Right renal cortex interstitium (tissue), 3 donors: ENCODE measurements around the gene TXNRD2. TPM values are rescaled to one million over a fixed set of nuclear protein-coding genes. Genes with fewer than 3 reads are reported as not detected.

Experiments used
- DNase-seq, 3 donors: peaks; one replicate each; pipeline ENCODE4 v3.0.0-alpha.2; 2013; ENCODE audit warnings: low read depth in 3 of 3, low spot score in 2 of 3
- polyA plus RNA-seq, 3 donors: library from polyadenylated mRNA; unstranded; fragments of 120-200 nt; gene quantifications; one replicate each; pipeline ENCODE4 v1.2.1, GENCODE V29; 2013; ENCODE audit not compliant: insufficient read length in 3 of 3

The TXNRD2 gene
- polyA plus RNA-seq, result 10 to 100 TPM; 20.1 to 27.5 (median 20.5) TPM

DNA sequence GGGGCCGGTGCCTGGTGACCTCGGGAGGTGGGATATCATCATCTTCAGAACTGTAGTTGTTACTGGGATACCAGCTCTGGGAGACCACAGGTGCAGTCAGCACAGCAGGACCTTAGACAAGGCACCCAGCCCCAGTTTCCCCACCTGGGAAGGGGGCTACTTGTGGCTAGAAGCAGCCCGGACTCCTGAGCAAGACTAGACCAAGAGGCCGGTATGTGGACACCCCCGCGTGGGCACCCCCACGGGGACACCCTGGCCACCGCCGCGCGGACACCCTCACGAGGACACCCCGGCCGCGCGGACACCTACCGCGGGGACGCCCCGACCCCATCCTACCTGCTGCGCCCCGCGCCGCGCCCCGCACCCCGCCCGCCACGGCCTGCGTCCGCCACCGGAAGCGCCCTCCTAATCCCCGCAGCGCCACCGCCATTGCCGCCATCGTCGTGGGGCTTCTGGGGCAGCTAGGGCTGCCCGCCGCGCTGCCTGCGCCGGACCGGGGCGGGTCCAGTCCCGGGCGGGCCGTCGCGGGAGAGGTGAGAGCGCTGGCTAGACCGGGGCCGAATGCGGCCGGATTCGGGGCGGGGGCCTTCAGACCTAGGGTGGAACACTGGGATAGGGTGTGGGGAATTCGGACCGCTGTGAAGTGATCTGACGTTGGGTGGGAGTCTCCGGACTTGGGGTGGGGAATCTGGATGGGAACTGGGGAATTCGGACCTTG is at the start of gene TXNRD2, which contains the start of gene COMT:
TSS of gene TXNRD2 (minus strand) at position 454 of the 718 bp plus-strand sequence. CDS start at position 439, 15 bp downstream.
TSS of gene COMT (plus strand) at position 408 of the 718 bp plus-strand sequence. CDS start 20,755 bp downstream, outside the sequence.
- no peak for DNase-seq

DNA sequence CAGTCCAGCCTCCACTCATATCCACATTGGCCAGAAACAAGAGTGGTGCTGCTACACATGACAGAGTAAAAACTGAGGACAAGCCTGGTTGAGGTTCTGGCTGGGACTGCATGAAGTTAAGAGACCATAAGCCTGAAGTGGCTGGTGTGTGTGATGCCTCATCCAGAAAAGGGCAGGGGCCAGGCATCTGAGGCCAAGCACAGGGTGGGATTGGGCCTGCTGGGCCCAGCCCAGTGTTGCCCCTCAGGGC is 49.7 kb upstream of the TXNRD2 start:
- DNase-seq, result no peak

DNA sequence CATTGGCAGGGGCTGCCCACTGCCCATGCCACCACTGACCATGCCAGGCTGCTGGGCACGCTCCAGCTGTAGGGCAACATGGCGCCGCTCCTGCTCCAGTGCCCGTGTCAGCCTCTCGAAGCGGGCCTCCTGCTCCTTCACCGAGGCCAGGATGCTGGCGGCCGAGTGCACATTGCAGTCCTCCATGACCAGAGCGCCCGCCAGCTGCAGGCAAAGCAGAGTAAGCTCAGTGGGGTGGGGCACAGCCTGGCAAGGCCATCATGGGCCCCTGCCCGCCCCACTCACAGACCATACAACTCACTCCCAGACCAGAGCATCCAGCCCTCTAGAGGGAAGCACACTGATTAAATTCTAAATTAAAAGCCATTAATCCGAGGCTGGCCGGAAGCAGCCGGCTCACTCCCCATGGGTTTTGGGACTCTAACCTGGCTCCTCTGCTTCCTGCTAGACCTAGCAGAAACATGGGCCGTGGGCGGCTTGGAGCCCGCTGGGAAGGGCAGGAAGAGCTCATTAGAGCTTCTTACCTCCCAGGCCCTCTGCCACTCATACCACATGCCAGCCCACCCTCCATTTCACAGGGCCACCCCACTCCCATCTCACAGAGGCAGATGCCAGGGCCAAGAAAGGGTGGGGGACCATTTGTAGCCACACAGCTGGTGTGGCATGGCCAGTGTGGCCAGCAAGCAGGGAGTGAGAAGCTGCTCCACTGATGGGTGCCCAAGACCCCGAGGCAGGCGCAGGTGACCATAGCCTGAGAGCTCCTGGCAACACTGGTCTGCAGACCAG is 49.2 kb upstream of the TXNRD2 start:
- no peak for DNase-seq

DNA sequence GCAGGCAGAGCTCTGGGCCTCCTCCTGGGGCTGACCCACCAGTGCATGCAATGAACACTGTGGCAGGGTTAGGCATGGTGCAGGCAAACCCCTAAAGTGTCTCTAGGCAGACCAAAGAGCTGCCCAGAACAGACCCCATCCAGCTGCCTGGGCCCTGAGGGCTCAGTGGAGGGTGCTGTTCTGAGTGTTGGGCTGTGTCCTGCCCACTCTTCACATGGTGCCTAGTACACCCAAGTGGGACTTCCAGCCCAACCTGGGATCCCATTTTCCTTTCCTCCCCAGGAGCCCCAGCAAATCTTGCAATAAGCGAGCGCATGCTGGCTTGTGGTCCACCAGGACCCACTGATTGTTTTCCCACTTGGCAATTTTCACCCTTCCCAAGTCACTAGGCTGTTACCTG is 48.6 kb upstream of the TXNRD2 start:
- no peak for DNase-seq

DNA sequence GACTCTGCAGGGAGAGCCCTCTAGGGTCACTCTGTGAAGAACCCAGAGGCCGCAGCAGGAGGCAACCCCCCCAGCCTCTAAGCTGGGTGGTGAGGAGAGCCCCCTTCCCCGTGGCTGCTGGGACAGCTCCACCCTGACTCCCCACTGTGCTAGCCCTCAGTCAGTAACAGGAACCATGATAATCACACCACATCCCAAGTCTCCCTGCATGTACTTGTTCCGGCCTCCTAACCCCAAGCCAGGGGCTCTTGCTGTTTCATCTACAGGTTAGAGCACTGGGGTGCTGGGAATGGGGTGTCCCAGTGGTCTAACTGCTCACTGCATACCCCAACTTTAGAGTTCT is 48.1 kb upstream of the TXNRD2 start:
- DNase-seq, result no peak

DNA sequence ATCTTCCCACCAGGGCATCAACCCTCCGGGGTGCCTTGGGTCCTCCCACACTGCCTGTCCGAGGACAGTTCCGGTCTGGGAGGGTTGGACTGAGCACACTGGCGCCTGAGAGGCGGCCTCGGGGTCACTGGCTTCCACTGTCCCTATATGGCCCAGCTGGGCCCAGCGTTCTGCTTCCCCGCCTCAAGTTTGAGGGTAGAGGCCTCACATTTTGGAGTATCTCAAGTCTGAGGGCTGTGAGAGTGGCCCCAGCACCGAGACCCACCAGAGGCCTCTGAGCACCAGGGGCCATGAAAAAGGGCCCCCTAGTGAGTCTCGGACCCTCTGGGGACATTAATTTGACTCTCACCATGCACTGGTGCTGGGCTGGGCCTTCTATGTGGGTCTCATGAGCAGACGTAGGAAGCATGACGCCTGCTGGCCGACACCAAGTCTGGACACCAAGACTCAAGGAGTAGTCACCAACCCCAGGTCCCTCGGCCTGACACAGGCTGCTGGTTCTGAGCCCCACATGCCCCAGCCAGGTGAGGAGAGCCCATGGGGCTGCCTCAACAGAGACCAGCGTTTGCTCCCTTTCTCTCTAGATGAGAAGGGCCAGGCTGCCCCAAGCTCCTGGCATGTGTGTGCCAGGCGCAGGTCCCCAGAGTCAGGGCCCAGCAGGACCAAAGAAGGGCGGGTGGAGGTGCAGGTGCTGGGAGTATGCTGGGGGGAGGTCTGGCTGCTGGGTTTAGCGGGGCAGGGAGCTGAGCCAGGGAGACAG is 47.5 kb upstream of the TXNRD2 start:
- DNase-seq, result no peak

DNA sequence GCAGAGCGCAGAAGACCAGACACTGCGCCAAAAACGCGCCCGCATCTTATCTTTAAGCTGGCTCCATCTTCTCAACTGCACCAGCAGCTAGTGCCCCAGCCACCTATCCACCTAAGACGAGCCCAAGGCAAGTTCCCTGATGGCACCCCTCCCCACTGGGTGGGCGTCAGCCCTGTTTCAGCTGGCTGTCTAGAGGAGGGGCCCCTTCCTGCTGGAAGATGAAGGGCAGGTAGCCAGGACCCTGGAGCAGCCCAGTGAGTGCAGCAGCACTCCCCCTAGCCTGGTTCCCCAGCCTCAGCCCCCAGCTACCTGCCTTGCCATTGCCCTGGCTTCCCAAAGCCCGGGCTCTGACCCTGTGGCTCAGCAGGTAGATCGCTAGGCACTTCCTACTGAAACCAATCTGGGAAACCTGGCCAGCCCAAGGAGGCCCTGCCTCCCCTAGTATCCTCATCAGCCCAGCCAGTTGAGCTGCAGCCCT is 46.8 kb upstream of the TXNRD2 start:
- no peak for DNase-seq

DNA sequence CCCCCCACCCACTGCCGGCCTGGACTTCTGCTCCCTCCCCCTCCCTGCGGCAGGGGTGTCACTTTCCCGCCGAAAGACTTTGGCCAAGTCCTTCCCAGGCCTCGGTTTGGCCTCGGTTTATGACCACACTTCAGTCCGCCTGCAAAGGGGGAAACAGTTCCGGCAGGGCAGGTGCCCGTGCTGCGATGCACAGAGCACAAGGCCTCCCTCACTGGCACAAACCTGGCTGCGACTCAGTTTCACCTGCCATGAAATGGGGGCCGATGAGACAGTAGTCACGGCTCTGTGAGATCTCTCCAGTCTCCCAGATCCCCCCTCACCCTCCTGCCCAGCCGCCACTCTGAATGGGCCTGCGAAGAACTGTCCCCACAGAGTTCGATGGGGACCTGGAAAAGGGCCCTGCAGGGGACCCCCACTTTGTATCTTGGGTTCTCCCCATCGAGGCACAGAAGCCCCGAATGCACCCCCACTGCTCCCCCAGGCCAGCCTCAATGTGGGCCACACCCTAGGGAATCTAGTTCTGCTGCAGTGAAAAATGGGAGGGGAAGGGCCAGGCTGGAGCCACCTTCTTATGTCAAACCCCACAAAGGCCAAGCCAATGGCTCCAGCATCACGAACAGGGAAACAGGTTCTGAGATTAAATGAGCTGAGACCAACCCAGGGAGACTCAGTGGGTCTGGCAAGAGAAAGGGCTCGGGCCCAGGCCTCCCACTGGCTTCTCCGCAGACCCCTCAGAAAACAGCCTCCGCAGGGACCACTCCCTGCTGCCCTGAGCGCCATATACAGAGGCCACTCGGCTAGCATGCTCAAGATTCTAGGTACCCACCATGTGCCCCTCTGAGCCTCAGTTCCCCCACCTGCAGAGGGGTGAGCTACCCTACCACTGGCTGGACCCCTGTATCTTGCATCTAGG is 46.0 kb upstream of the TXNRD2 start:
- DNase-seq, result no peak

DNA sequence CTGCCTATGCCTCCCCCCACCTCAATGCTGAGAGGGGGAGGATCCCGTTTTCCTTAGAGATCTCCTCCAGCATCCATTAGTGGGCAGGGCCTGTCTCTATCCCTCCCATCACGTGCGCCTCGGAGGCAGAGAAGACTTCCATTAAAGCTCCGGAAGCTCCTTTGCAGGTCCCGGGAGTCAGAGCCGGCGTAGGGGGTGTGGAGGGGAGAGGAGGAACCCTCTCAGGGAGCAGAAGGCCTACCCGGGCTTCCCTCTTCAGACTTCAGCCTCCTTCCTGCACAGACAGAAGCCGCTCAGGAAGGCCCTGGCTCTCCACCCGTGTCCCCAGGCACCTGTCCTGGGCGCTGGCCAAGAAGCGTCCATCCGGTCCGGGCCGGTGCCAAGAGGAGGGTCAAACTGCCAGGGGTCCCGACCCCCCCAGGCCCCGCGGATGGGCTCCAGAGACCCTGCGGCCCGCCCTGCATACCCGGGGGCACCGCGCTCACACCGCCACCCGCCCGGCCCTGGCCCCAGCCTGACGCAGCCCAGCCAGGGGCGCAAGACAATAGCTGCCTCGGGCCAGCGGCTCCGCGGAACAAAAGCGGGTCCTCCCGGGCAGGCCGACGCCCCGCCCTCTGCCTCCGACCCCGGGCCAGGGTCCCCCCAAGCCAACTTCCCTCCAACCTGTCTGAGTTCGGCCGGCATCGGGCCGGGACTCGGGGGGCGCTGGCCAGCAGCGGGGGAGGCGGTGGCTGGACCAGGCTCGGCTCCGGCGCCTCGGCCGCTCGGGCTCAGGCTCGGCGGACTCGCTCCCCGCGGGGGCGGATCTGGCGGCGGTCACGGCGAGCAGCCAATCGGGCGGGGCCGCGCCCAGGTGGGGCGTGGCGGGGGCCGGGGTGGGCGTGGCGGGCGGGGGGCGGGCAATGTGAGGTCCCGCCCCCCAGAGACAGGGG is 45.1 kb upstream of the TXNRD2 start:
- peak in 1 of 3 donors; percentile 60 for DNase-seq

DNA sequence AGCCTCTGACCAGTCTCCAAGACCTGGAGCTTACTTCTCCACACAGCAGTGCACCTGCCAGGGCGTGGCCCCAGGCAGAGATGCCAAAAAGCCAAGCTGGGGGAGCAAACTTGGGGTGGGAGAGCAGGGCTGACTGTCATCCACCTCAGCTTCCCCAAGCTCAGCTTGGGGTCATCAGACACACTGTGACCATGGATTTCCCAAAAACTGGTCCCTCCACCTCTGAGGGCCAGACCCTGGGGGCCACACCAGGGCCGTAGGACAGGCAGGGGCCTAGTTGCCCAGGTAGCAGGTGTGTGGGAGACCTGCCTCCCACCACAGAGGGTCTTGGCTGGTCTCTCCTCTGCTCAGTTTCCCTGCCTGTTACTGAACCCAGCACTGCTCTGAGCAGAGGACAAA is 44.4 kb upstream of the TXNRD2 start:
- DNase-seq, result no peak

DNA sequence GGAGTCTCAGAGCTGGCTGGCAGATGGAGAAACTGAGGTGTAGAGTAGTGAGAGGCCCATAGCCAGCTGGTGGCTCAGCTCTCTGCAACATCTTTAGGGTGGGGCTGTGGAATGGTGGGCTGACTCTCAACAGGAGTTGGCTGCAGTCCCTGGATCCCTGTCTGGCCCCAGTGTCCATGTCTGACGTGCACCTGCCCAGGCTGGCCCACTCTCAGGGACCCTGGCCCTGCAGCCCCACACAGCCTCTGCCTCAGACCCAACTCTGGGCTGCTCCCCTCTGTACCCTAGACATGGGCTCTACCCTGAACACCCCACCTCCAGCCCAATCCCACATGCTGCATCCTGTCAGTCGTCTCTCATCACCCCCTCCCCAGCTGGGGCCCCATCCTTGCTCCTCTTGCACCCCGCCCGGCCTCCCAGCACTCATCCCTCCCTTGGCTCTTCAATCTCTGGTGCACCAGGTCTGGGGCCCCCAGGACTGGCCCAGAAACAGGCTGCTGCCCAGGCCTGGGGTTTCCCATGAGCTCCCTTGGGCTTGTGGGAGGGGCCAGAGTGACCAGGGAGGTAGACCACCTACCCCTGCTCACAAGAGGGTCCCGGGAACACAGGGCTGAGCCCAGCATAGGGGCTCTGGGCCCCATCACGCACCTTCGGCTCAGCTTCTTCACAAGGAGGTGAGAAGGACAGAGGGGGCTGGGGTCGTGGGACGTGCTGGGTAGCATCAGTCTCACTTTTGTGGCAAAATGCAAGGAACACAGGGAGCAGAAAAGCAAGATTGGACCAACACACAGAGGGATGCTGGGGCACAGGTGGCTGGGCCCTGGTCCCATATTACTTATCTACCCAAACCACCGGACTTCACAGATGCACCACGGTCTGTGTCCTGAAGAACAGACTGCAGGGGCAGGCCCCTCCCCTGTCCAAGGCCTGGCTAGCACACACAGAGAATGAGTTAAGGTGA is 43.5 kb upstream of the TXNRD2 start:
- no peak for DNase-seq

DNA sequence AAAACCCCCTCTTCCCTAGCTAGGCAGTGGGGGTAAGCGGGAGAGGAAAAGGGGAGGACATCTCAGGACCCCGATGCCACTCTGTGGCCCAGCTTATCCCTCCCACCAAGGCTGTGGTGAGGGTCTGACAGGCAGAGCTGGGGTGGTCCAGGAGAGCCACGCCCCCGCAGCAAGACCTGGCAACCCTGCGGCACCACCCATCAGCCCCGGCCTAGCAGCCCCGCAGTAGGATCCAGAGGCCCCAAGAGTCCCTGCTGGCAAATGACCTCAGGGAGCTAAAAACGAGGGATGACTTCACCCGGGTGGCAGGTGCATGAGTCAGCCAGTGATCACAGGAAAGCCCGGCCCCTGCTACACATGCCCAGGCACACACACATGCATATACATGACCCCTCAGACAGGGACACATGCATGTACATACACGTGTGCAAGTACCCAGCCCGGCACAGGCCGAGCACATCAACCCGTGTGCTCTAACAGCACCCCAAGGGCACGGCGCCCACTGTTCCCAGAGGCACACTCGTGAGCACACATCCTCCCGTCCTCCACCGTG is 42.7 kb upstream of the TXNRD2 start:
- DNase-seq, result no peak

DNA sequence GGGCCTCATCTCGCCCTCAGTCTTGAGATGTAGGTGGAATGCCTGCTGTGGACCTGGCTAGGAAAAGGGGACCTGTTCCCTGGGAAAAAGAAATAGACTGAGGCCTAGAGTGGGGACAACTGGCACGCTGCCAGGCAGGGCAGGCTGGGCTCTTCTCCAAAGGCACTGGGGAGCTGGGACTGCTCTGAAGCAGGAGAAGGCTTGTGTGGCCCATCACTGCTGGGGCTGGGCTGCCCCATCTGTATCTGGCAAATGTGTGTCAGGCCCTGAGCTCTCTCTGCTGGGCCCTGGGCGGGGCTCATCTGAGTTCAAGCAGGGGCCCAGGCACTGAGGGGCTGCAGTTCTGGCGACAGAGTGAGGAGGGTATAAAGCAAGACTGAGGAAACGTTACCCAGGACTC is 42.1 kb upstream of the TXNRD2 start:
- no peak for DNase-seq

DNA sequence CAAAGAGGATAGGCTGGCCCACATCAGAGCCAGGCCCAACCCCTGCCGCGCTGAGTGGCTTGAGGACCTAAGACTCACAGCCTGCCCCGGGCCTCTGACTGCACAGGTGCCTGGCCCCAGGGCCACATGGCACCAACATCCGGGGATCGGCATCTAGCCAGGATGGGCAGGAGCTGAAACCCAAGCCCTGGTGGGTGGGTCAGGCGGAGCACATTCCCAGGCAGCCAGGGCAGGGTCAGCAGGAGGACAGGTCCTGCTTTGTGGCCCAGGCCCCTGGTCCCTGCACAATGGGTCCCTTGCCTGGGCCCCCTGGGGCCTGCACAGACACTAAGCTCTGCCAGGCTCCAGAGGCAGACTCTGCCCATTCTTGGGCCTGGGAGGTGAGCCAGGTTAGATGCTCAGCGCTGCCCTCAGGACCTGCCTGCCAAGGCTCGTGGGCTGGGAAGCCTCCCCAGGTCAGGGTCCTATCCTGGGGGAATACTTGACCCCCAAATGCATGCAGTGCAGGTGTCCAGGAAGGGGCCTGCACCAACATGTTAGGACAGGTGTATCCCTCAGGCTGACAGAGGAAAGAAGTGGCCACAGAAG is 41.5 kb upstream of the TXNRD2 start:
- DNase-seq, result no peak

DNA sequence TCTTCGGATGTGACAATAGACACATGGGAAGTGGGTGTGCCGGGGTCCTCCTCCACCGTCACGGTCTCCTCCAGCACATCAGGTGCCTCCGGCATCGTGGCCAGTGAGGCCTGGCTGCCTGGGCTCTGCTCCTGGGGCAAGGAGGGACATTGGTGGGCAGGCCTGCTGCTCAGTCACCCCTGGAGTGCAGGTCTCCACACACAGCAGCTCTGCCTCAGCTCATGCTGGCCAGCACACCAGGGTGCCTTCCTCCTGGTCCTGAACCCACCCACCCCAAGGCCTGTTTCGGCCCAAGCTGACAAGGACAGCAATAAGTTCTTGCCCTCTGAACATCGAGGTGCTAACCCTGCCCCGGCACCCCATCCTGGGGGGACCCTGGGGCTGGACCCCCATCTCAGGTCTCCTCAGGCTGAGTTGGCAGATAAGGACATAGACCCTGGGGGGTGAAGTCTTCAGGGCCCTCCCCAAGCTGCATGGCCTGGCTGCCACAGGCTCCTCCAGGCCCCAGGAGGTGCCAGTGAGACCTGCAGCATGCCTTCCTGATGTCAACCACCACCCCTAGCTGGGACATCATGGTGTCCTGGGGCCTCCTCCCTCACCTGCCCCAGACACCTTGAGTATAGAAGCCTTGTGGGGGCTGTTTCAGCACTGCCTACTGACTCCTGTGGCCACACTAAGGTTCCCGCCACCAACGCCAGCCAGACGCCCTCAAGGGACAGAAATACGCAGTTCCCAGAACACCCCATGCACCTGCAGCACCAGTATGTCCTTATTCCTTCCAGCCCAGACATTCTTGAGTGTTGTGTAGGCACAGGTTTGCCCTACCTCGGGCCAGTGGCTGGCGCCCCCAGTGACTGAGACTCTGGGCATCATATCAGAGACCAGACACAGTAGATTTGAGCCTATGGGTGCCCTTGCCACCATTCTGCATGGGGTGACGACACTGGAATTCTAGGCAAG is 40.6 kb upstream of the TXNRD2 start:
- no peak for DNase-seq

DNA sequence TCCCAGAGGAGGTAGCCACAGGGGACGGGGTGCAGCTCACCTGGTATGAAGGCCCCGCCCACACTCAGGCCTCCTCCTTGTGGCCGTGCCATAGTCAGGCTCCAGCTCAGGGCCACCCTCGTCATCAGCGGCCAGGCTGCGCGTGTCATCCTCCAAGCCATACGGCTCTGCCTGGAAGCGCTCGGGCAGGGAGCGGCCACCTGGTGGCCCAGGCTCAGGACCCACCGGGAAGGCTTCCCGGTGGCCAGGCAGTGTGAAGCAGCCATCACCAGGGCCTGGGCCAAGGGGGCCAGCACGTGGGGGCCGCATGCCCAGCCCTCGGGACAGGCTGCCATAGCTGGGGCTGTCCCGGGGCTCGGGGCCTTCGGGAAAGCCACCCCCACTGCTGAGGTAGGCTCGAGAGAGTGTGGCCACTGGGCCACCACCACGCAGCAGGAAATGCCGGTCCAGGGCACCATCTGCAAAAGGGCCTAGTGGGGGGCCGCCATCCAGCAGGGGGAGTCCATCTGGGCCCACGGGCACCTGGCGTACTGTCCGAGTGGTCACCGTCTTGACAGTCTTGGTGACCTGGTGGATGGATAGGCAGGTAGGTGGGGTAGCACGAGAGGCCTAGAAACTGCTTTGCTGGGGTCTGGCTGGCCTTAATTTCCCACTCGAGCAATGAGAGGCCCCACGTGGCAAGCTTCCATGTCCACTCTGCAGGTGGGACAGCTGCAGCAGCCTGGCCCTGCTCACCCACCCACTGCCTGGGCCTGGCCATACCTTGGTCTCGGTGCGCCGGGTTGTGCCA is 39.7 kb upstream of the TXNRD2 start:
- no peak for DNase-seq
